ENCODE results near the gene PGK1.
"Not testable (repeated sequence)": the region's sequence is repeated elsewhere in the genome, so short reads cannot be mapped to it uniquely, and the experiment has no call there.

GRCh38 chrX:78157373-78157772, 53.3 kb downstream of the PGK1 start:
- TF ChIP-seq EZH2 (IDR thresholded peaks at IDR 0.05); CTCF (IDR thresholded peaks at IDR 0.05 in 2 of 3, conservative IDR thresholded peaks at IDR 0.05 in 1 of 3; ENCODE audit: borderline replicate concordance in 1 of 3, insufficient read depth in 1 of 3, low read depth in 2 of 3, low read length in 2 of 3); ATF3 (IDR thresholded peaks at IDR 0.05); YY1 (IDR thresholded peaks at IDR 0.05; ENCODE audit: extremely low read depth, insufficient replicate concordance, low read depth, low read length); POLR2A (IDR thresholded peaks at IDR 0.05; ENCODE audit: borderline replicate concordance, extremely low read depth, insufficient read depth, insufficient read length); EZH2phosphoT487 (IDR thresholded peaks at IDR 0.05; ENCODE audit: borderline replicate concordance); MAX (IDR thresholded peaks at IDR 0.05); SRF (IDR thresholded peaks at IDR 0.05; ENCODE audit: low read depth); POLR2AphosphoS5 (IDR thresholded peaks at IDR 0.05; ENCODE audit: low read depth, low read length); RAD21 (IDR thresholded peaks at IDR 0.05; ENCODE audit: low read depth); REST (IDR thresholded peaks at IDR 0.05; ENCODE audit: low read depth); SP1 (IDR thresholded peaks at IDR 0.05; ENCODE audit: low read depth); ELF1 (IDR thresholded peaks at IDR 0.05; ENCODE audit: borderline replicate concordance, low read depth): not testable (repeated sequence)
